ENCODE data around the gene ZDHHC8. TPM values are rescaled to one million over a fixed set of nuclear protein-coding genes. Genes with fewer than 3 reads are reported as not detected.
A peak's percentile ranks its signal among the peaks of the same experiment; 100 is the strongest.

Gene ZDHHC8
- total RNA-seq, 1 experiment from 2014 or later = 51.7 TPM

DNA sequence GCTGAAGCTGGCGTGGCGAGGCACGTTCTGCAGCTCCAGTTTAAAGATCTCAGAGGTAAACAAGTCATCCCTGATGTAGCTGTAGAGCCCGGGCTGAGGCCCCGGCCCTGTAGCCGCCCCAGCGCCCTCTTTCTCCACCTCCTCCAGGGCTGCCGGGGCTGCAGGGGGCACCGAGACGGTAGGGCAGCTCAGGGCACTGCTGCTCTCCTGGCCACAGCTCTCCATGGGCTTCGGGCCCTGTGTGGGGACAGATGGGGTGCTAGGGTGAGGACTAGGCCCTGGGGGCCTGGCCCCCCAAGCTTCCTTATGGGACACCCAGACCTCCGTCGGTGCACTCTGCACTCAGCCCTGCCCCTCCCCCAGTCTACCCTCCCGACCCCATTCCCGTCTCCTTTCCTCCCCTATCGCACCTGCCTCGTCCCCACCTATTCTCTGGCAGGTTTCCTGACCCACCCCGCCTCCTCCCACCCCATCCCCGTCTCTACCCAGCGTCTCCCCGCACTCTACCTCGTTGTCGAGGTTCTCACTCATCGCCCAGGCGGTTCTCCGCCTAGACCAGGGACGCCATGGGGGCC is 15.1 kb upstream of the ZDHHC8 start:
- H3K14ac ChIP-seq (ENCODE audit: insufficient read depth, low read length) = peak overlapping the region; percentile 88; the same call in 1 of the 2 replicates
- Mint-ChIP-seq H3K27ac (peak overlapping the region in 2 of 3 experiments; percentile 77 to 85; a peak in 5 of 7 replicates), H3K4me1 (peaks cover 12 to 14% of the 10 kb centered on the region in 2 experiments), H3K9me3 (no peaks in the 10 kb centered on the region), H3K27me3 (ENCODE audit: low read depth) (no peaks in the 10 kb centered on the region), H3K4me3 (peak overlapping the region; percentile 85 to 91), H3K36me3 (ENCODE audit: insufficient read depth in 1 of 3, low read depth in 3 of 3) (peaks cover 36 to 59% (median 52%) of the 10 kb centered on the region in 3 experiments)
- peak overlapping the region; percentile 37; the same call in 1 of the 2 replicates for H2BK15ac ChIP-seq (ENCODE audit: low read depth, low read length)
- no peaks in the 10 kb centered on the region for H3K4me1 ChIP-seq (ENCODE audit: insufficient read depth, low read length)
- H2AFZ ChIP-seq (ENCODE audit: low read length) = no peak overlapping the region
- H3K79me1 ChIP-seq (ENCODE audit: insufficient read depth, low read depth, low read length, poor library complexity, severe bottlenecking) = peaks cover 12% of the 10 kb centered on the region
- no CpG with 5 or more reads among the region's 27 CpGs for WGBS (ENCODE audit: extremely low coverage, insufficient read length, low lambda C conversion rate)
- H2AK5ac ChIP-seq (ENCODE audit: insufficient read length, low read length) = no peak overlapping the region
- H2BK120ac ChIP-seq (ENCODE audit: low read depth, low read length, poor library complexity, severe bottlenecking) = no peak overlapping the region
- peaks cover 33% of the 10 kb centered on the region for H3K79me2 ChIP-seq (ENCODE audit: insufficient read depth, low read length)
- H3K4me2 ChIP-seq (ENCODE audit: insufficient read depth, insufficient read length, low read length) = peak overlapping the region; percentile 66
- H3K23ac ChIP-seq (ENCODE audit: insufficient read length, low read depth, low read length) = no peak overlapping the region
- DNase-seq = no peak
- H2BK20ac ChIP-seq (ENCODE audit: low read depth, low read length, poor library complexity, severe bottlenecking) = no peak overlapping the region
- TF ChIP-seq, protein P1, sequence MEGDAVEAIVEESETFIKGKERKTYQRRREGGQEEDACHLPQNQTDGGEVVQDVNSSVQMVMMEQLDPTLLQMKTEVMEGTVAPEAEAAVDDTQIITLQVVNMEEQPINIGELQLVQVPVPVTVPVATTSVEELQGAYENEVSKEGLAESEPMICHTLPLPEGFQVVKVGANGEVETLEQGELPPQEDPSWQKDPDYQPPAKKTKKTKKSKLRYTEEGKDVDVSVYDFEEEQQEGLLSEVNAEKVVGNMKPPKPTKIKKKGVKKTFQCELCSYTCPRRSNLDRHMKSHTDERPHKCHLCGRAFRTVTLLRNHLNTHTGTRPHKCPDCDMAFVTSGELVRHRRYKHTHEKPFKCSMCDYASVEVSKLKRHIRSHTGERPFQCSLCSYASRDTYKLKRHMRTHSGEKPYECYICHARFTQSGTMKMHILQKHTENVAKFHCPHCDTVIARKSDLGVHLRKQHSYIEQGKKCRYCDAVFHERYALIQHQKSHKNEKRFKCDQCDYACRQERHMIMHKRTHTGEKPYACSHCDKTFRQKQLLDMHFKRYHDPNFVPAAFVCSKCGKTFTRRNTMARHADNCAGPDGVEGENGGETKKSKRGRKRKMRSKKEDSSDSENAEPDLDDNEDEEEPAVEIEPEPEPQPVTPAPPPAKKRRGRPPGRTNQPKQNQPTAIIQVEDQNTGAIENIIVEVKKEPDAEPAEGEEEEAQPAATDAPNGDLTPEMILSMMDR (conservative IDR thresholded peaks at IDR 0.05) = no peak
- peaks cover 8% of the 10 kb centered on the region for H3K23me2 ChIP-seq (ENCODE audit: insufficient read length, low read depth, low read length, poor library complexity, severe bottlenecking)
- no peak overlapping the region for H3K56ac ChIP-seq (ENCODE audit: insufficient read length, low read depth, low read length)
- H4K5ac ChIP-seq (ENCODE audit: insufficient read length, low read depth, low read length) = no peak overlapping the region
- 0 out of 2 replicates have a peak overlapping the region, but pooled peaks have one; percentile 15 for H3K4ac ChIP-seq (ENCODE audit: low read depth, low read length)
- H3K9me3 ChIP-seq (ENCODE audit: control insufficient read depth, low read depth, low read length) = no peaks in the 10 kb centered on the region
- H2BK12ac ChIP-seq (ENCODE audit: insufficient read length, low read depth, low read length) = no peak overlapping the region
- H3K18ac ChIP-seq (ENCODE audit: insufficient read length, low read depth, low read length) = peak overlapping the region; percentile 71
- H4K8ac ChIP-seq (replicated peaks; ENCODE audit: insufficient read length, low read depth, low read length) = no peak overlapping the region
- H3K9ac ChIP-seq (ENCODE audit: extremely low read depth, insufficient read length, low read length) = peak overlapping the region; percentile 82
- no peak overlapping the region for H2BK5ac ChIP-seq (ENCODE audit: insufficient read length, low read length)
- no peaks in the 10 kb centered on the region for H3K27me3 ChIP-seq (ENCODE audit: insufficient read depth, low read length)
- no peak overlapping the region for H4K91ac ChIP-seq (ENCODE audit: insufficient read length, low read depth, low read length)
- no peak overlapping the region for H3T11ph ChIP-seq (ENCODE audit: low read length)
- no peaks in the 10 kb centered on the region for H4K20me1 ChIP-seq (ENCODE audit: control insufficient read depth, insufficient read depth, insufficient read length)
- H3K27ac ChIP-seq (ENCODE audit: insufficient read length, low read depth, low read length) = no peak overlapping the region
